B cell (primary cell): Measurements from ENCODE around the gene RNF213. TPM values are rescaled to one million over a fixed set of nuclear protein-coding genes. Genes with fewer than 3 reads are reported as not detected.
A peak's percentile ranks its signal among the peaks of the same experiment; 100 is the strongest.

Experiments
- ATAC-seq: fragments of 200-7000 bp; cut with Tn5 transposase; one replicate; pipeline ENCODE4 v1.10.0; 2021; ENCODE audit warnings: low read depth, mild to moderate bottlenecking, moderate number of reproducible peaks, moderate library complexity
- CTCF ChIA-PET: fragments of 350-600 bp; sonication (Branson Sonifier 250); formaldehyde crosslinking; loops from one replicate; lab custom pipeline; 2021; ENCODE audit warnings: antibody characterized with exemption, inconsistent platforms; lab: Charles Lee
- POLR2A ChIA-PET: fragments of 350-600 bp; sonication (Branson Sonifier 250); formaldehyde crosslinking; loops from one replicate; lab custom pipeline; 2021; ENCODE audit warnings: antibody characterized with exemption; lab: Charles Lee
- DNase-seq: peaks from one replicate; pipeline ENCODE4 v3.0.0; 2013
- H2AFZ ChIP-seq: 2 replicates; pipeline ENCODE4 v1.6.1; 2012; ENCODE audit warnings: mild to moderate bottlenecking, low read depth, low read length; ENCODE audit not compliant: insufficient read depth, poor library complexity, severe bottlenecking
- H3K27ac ChIP-seq, 2 donors: 1 replicate in 1 of 2; 2 replicates in 1 of 2; pipeline ENCODE4 v1.5.1; 2012 to 2013; ENCODE audit warnings: low read length in 2 of 2, mild to moderate bottlenecking in 2 of 2, moderate library complexity in 1 of 2
- H3K27me3 ChIP-seq, 4 experiments: fragments of 200-600 bp in 1 of 4; sonication (generic) in 1 of 4; replicated peaks in 1 of 4; 1 replicate in 2 of 4; 2 replicates in 2 of 4; pipeline versions ENCODE4 v1.6.1 to v1.7.0; 2013 to 2016; ENCODE audit warnings: low read length in 3 of 4, mild to moderate bottlenecking in 2 of 4, mixed read lengths in 1 of 4, moderate library complexity in 1 of 4; ENCODE audit not compliant: insufficient read depth in 4 of 4, control insufficient read depth in 3 of 4; ENCODE audit errors: control extremely low read depth in 1 of 4
- H3K36me3 ChIP-seq, 2 experiments: replicated peaks in 1 of 2; 1 replicate in 1 of 2; 2 replicates in 1 of 2; pipeline versions ENCODE4 v1.6.1 to v1.7.1; 2013; ENCODE audit warnings: low read length in 1 of 2; ENCODE audit not compliant: insufficient read depth in 2 of 2, control insufficient read depth in 1 of 2; ENCODE audit errors: control extremely low read depth in 1 of 2, extremely low read depth in 1 of 2
- H3K4me1 ChIP-seq, 2 donors: fragments of 200-600 bp in 1 of 2; sonication (generic) in 1 of 2; 1 replicate in 1 of 2; 2 replicates in 1 of 2; pipeline versions ENCODE4 v1.5.1 to v1.6.1; 2013 to 2017; ENCODE audit warnings: low read length in 2 of 2; ENCODE audit not compliant: control insufficient read depth in 2 of 2, insufficient read depth in 2 of 2
- H3K4me2 ChIP-seq: replicated peaks from 2 replicates; pipeline ENCODE3; 2012; ENCODE audit warnings: mild to moderate bottlenecking, low read depth, low read length; ENCODE audit not compliant: poor library complexity, severe bottlenecking
- H3K4me3 ChIP-seq, 5 experiments: fragments of 200-600 bp in 1 of 5; sonication (generic) in 1 of 5; 1 replicate in 3 of 5; 2 replicates in 2 of 5; pipeline versions ENCODE4 v1.5.1 to v1.7.0; 2011 to 2016; ENCODE audit warnings: low read length in 4 of 5, mild to moderate bottlenecking in 4 of 5, low read depth in 2 of 5, control low read depth in 1 of 5, moderate library complexity in 1 of 5; ENCODE audit not compliant: insufficient read depth in 1 of 5; ENCODE audit errors: control extremely low read depth in 1 of 5, extremely low read depth in 1 of 5
- H3K79me2 ChIP-seq: fragments of 200-600 bp; sonication (generic); one replicate; pipeline ENCODE4 v1.6.0; 2016; ENCODE audit warnings: low read length; ENCODE audit not compliant: control insufficient read depth, insufficient read depth
- H3K9ac ChIP-seq: fragments of 200-600 bp; sonication (generic); 2 replicates; pipeline ENCODE4 v1.6.1; 2017; ENCODE audit warnings: mild to moderate bottlenecking, low read length, moderate library complexity
- H3K9me3 ChIP-seq, 3 donors: one replicate each; pipeline versions ENCODE4 v1.6.1 to v1.7.1; 2013; ENCODE audit warnings: low read length in 2 of 3; ENCODE audit not compliant: control insufficient read depth in 2 of 3, insufficient read depth in 1 of 3; ENCODE audit errors: control extremely low read depth in 1 of 3
- H4K20me1 ChIP-seq: 2 replicates; pipeline ENCODE4 v1.6.0; 2012; ENCODE audit warnings: mild to moderate bottlenecking, low read length; ENCODE audit not compliant: insufficient read depth, control insufficient read depth, poor library complexity, severe bottlenecking
- H3K27ac Mint-ChIP-seq: one replicate; pipeline ENCODE4 v1.8.0; 2021; ENCODE audit warnings: mixed read lengths
- H3K27me3 Mint-ChIP-seq: one replicate; pipeline ENCODE4 v1.8.0; 2021; ENCODE audit warnings: mixed read lengths
- H3K4me1 Mint-ChIP-seq: one replicate; pipeline ENCODE4 v1.8.0; 2021; ENCODE audit warnings: mixed read lengths
- H3K4me3 Mint-ChIP-seq: one replicate; pipeline ENCODE4 v1.8.0; 2021; ENCODE audit warnings: mixed read lengths
- H3K9me3 Mint-ChIP-seq: one replicate; pipeline ENCODE4 v1.8.0; 2022; ENCODE audit warnings: mixed read lengths; ENCODE audit not compliant: insufficient read depth
- CTCF ChIP-seq: fragments of 200-600 bp; IDR thresholded peaks from one replicate; pipeline ENCODE4 v1.8.0; 2022; ENCODE audit warnings: antibody characterized with exemption, mild to moderate bottlenecking
- EZH2 ChIP-seq: IDR thresholded peaks from 2 replicates; pipeline ENCODE4 v1.6.1; 2012; ENCODE audit warnings: borderline replicate concordance, low read depth, mild to moderate bottlenecking, moderate library complexity, low read length; ENCODE audit not compliant: insufficient read depth, poor library complexity, severe bottlenecking
- WGBS: methylation state at CpG from one replicate; pipeline ENCODE4 v1.1.5; 2013; ENCODE audit warnings: missing lambda C conversion rate; ENCODE audit not compliant: insufficient coverage; 5-methylcytosine and 5-hydroxymethylcytosine counted together
- intact Hi-C: fragments of 100-400 bp; cut with micrococcal nuclease; formaldehyde crosslinking; loops from one replicate; pipeline ENCODE4 v1.10.0; 2022
- polyA plus RNA-seq: library from polyadenylated mRNA; depleted of rRNA; stranded (reverse); fragments of >200 nt; gene quantifications from 2 replicates; pipeline ENCODE4 v1.2.3, GENCODE V29; 2012
- total RNA-seq, 2 donors: library from RNA; stranded (reverse); fragments of 120-200 nt in 1 of 2; gene quantifications; 1 replicate in 1 of 2; 2 replicates in 1 of 2; pipeline versions ENCODE4 v1.2.3 to v1.2.4, GENCODE V29; 2013 to 2022

The RNF213 gene
- total and polyA plus RNA-seq, 2 donors (not counting 1 experiment from before 2014, with no cell fraction given), result 121 to 287 TPM

- WGBS, result 42% methylated on average over 10 of the region's 13 CpGs
- no peaks in the 10 kb centered on the region for H3K36me3 ChIP-seq
- intact Hi-C loops, result loop anchor here (1.0 to 5.0 kb wide), 2 partner anchors 9 to 172 kb away; no protein-coding TSS in a partner anchor
- H3K9me3 Mint-ChIP-seq, result no peaks in the 10 kb centered on the region
- no peak overlapping the region for H3K9ac ChIP-seq
- H3K79me2 ChIP-seq, result no peaks in the 10 kb centered on the region
- H3K4me3 ChIP-seq, result no peak overlapping the region
- H3K27me3 Mint-ChIP-seq, result no peaks in the 10 kb centered on the region
- ATAC-seq (peak; percentile 56), DNase-seq (peak; percentile 68)
- H3K9me3 ChIP-seq, result no peaks in the 10 kb centered on the region
- POLR2A ChIA-PET, result interaction anchor here (0.6 to 1.1 kb wide), 2 partner anchors 10 to 52 kb away, joined by 3 to 8 read pairs; no protein-coding TSS in a partner anchor
- no peaks in the 10 kb centered on the region for H4K20me1 ChIP-seq
- CTCF ChIA-PET, result interaction anchor here (0.7 to 5.7 kb wide), 3 partner anchors 32 to 58 kb away, joined by 3 to 55 read pairs (median 3); no protein-coding TSS in a partner anchor
- peak overlapping the region; percentile 24 for H3K4me2 ChIP-seq
- H3K4me1 Mint-ChIP-seq, result peaks cover 27% of the 10 kb centered on the region
- H3K27me3 ChIP-seq, result no peaks in the 10 kb centered on the region
- H3K27ac Mint-ChIP-seq, result peak overlapping the region; percentile 61
- H3K27ac ChIP-seq, result no peak overlapping the region
- H3K4me3 Mint-ChIP-seq, result peak overlapping the region; percentile 26
- H3K4me1 ChIP-seq, result peaks cover 6 to 11% of the 10 kb centered on the region in 2 donors
- no peak overlapping the region for H2AFZ ChIP-seq
- no peak for TF ChIP-seq CTCF
- TF ChIP-seq EZH2, result no peak
Observed at GRCh38 chr17:80254396-80255251, 6.0 kb upstream of the RNF213 start.

- ChIA-PET CTCF (interaction anchor here (5.7 kb wide), 1 partner anchor 60 kb away, joined by 55 read pairs; no protein-coding TSS in a partner anchor), POLR2A (no interaction called here)
- Histone ChIP-seq H3K4me2 (no peak overlapping the region), H3K9me3 (no peaks in the 10 kb centered on the region), H3K27me3 (no peaks in the 10 kb centered on the region), H2AFZ (no peak overlapping the region), H4K20me1 (no peaks in the 10 kb centered on the region), H3K4me3 (no peak overlapping the region), H3K36me3 (no peaks in the 10 kb centered on the region), H3K9ac (no peak overlapping the region), H3K79me2 (no peaks in the 10 kb centered on the region), H3K4me1 (peaks cover 9 to 15% of the 10 kb centered on the region in 2 donors), H3K27ac (no peak overlapping the region)
- DNase-seq, result no peak
- no peak for ATAC-seq
- 65% methylated on average over 3 of the region's 5 CpGs for WGBS
- Mint-ChIP-seq H3K9me3 (no peaks in the 10 kb centered on the region), H3K27ac (no peak overlapping the region), H3K27me3 (no peaks in the 10 kb centered on the region), H3K4me3 (no peak overlapping the region), H3K4me1 (peaks cover 30% of the 10 kb centered on the region)
- intact Hi-C loops, result no loop called here
- TF ChIP-seq CTCF (no peak), EZH2 (no peak)
Observed at GRCh38 chr17:80256034-80256350, 4.7 kb upstream of the RNF213 start.
